HCEC 1CT (cell line): Measurements from ENCODE around the gene GYS1.
A peak's percentile ranks its signal among the peaks of the same experiment; 100 is the strongest.
"Not testable (repeated sequence)": the region's sequence is repeated elsewhere in the genome, so short reads cannot be mapped to it uniquely, and the experiment has no call there.

Source experiments
- DNase-seq: peaks from one replicate; pipeline ENCODE4 v3.0.0-alpha.2; 2017

Gene GYS1

DNA sequence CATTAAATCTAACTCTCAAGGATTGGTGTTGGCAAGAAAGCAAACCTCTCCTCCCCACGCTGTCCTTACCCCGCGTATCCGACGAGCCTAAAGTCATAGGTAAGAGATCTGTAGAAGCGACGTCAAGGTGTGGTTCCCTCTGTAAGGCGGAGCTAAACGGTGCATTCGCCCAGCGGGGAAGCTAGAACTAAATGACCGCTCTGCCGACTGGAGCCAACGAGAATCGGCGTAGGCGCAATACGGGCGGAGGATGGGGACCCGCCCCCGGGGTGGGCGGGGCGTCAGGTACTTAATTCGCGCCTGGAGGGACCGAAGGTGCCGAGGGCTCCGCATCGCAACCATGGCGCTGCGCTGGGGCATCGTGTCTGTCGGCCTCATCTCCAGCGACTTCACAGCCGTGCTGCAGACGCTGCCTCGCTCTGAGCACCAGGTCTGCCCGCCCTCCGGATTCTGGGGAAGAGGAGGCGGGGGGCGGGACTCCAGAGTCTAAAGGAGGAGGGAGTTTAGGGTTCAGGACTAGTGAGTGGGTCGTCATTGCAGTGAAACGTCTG is 59.7 kb downstream of the GYS1 start, which contains the start of gene DHDH:
Gene DHDH (plus strand): TSS at position 318 of the 551 bp plus-strand sequence. CDS start 23 bp downstream, at position 341.
- peak; percentile 23 for DNase-seq

DNA sequence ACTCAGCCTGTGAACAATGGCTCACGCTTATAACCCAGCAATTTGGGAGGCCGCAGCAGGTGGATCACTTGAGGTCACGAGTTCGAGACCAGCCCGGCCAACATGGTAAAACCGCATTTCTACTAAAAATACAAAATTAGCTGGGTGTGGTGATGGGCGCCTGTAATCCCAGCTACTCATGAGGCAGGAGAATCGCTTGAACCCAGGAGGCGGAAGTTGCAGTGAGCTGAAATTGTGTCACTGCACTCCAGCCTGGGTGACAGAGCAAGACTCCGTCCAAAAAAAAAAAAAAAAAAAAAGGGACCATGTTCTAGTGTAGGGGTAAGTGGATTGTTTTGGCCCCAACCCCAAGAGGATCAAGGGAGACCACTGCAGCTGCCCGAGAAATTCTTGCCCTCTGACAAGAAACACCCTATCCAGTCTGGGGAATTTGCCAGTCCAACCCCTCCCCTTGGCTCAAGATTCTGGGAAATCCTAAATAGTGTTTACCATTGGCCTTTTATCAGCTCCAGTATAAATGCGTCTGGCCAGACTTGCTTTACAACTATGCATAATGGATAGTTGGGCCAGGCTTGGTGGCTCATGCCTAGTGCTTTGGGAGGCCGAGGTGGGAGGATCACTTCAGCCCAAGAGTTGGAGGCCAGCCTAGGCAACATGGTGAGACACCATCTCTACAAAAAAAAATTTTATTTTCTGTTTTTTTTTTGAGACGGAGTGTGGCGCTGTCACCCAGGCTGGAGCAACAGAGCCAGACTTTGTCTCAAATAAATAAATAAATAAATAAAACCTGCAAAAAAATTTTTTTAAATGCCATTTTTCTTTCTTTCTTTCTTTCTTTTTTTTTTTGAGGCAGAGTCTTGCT is 64.7 kb downstream of the GYS1 start:
- peak; percentile 4 for DNase-seq

DNA sequence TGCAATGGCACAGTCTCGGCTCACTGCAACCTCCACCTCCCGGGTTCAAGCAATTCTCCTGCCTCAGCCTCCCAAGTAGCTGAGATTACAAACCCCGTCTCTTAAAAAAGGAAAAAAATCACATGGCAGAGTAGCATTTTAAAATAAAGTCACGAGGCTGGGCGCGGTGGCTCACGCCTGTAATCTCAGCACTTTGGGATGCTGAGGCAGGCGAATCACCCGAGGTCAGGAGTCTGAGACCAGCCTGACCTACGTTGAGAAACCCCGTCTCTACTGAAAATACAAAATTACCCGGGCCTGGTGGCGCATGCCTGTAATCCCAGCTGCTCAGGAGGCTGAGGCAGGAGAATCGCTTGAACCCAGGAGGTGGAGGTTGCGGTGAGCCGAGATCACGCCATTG is 65.4 kb downstream of the GYS1 start:
- DNase-seq = not testable (repeated sequence)

DNA sequence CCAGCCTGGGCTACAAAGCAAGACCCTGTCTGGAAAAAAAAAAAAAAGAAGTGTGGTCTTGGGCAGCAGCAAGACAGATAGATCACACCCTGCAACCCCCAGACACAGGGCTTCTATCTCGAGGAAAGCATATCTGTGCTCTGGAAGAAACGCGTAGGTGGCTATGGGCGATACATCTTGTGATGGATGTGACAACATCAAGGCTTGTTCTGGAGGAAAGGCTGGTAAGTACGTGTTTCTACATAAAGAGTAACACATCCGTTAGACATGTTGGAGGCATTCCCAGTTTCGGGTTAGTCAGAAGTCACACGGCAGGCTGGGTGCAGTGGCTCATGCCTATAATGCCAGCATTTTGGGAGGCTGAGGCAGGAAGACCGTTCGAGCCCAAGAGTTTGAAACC is 66.2 kb downstream of the GYS1 start:
- peak; percentile 98 for DNase-seq

DNA sequence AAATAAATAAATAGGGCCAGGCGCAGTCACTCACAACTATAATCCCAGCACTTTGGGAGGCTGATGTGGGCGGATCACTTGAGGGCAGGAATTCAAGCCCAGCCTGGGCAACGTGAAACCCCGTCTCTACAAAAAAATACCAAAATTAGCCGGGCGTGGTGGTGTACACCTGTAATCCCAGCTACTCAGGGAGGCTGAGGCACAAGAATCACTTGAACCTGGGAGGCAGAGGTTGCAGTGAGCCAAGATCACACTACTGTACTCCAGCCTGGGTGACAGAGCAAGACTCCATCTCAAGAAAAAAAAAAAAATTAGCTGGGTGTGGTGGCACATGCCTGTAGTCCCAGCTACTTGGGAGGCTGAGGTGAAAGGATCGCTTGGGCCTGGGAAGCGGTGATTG is 67.2 kb downstream of the GYS1 start:
- not testable (repeated sequence) for DNase-seq

DNA sequence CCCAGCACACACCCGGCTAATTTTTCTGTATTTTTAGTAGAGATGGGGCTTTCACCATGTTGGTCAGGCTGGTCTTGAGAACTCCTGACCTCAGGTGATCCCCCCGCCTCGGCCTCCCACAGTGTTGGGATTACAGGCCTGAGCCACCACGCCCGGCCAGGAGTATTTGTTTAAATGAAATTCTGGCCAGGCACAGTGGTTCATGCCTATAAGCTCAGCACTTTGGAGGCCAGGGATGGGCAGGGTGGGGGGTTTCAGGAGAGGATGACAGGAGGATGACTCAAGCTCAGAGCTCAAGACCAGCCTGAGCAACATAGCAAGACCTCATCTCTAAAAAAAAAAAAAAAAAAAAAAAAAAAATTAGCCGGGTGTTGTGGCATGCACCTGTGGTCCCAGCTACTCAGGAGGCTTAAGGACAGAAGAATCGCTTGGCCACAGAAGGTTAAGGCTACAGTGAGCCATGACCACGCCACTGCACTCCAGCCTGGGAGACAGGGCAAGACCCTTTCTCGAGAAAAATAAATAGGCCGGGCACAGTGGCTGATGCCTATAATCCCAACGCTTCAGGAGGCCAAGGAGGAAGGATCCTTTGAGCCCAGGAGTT is 67.8 kb downstream of the GYS1 start:
- DNase-seq = peak; percentile 82

DNA sequence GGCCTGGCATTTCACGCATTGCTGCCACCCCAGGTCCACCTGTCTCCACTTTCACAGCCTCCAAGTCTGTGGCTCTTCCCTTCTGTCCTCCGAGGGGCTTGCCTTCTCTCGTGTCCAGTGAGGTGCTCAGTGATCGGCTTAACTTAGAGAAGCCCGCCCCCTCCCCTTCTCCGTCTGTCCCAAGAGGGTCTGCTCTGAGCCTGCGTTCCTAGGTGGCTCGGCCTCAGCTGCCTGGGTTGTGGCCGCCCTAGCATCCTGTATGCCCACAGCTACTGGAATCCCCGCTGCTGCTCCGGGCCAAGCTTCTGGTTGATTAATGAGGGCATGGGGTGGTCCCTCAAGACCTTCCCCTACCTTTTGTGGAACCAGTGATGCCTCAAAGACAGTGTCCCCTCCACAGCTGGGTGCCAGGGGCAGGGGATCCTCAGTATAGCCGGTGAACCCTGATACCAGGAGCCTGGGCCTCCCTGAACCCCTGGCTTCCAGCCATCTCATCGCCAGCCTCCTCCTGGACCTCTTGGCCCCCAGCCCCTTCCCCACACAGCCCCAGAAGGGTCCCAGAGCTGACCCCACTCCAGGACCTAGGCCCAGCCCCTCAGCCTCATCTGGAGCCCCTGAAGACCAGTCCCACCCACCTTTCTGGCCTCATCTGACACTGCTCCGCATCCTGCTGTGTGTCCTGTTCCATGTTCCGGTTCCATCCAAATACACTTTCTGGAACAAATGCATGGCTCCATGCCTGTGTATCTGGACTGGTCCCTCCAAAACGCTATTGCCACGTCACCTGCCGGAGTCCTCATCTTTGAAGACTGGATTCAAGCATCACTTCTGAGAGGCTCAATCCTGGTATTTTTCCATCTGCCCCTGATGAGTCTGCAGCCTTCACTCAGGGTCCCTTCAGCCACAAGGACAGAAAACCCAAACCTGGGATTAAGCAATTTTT is 70.3 kb downstream of the GYS1 start:
- no peak for DNase-seq

DNA sequence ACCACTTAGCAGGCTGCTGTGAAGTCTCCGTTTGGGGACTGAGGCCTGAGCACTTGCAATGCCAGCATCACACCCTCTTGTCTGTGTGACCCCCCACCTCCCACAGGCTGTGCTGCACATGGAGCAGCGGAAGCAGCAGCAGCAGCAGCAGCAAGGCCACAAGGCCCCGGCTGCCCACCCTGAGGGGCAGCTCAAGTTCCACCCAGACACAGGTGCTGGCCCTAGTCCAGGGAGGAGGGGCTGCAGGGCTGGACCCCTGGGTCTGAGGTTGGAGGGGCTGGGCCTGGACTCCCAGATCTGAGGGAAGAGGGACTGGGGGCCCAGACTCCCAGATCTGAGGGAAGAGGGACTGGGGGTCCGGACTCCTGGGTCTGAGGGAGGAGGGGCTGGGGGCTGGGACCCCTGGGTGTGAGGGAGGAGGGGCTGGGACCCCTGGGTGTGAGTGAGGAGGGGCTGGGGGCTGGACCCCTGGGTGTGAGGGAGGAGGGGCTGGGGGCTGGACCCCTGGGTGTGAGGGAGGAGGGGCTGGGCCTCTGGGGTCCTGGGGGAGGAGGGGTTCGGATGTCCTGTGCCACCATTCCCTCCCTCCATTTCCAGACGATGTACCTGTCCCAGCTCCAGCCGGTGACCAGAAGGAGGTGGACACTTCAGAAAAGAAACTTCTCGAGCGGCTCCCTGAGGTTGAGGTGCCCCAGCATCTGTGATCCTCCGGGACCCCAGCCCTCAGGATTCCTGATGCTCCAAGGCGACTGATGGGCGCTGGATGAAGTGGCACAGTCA is 71.2 kb downstream of the GYS1 start:
- DNase-seq = no peak

DNA sequence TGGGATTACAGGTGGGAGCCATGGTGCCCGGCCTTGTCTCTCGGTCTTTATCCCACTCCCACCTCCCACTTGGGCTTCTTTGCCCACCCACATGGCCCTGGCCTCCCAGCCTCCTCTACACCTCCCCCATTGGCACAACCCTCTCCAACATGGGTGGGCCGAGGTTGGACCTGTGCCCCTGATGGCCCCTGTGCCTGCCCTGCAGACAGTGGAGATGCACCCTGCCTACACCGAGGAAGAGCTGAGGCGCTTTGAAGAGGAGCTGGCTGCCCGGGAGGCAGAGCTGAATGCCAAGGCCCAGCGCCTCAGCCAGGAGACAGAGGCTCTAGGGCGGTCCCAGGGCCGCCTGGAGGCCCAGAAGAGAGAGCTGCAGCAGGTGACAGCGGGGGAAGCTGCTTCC is 72.2 kb downstream of the GYS1 start:
- no peak for DNase-seq

DNA sequence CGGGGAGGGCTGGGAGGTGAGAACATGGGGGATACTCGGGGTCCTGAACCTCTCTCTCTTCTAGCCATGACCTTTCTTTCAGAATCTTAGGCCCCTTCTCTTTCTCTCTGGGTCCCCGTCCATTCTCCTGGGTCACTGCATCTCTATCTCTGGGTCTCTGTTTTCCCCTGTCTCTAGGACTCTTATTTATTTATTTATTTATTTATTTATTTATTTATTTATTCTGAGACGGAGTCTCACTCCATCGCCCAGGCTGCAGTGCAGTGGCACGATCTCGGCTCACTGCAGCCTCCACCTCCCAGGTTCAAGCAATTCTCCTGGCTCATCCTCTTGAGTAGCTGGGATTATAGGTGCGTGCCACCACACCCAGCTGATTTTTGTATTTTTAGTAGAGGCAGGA is 73.8 kb downstream of the GYS1 start:
- DNase-seq = not testable (repeated sequence)

DNA sequence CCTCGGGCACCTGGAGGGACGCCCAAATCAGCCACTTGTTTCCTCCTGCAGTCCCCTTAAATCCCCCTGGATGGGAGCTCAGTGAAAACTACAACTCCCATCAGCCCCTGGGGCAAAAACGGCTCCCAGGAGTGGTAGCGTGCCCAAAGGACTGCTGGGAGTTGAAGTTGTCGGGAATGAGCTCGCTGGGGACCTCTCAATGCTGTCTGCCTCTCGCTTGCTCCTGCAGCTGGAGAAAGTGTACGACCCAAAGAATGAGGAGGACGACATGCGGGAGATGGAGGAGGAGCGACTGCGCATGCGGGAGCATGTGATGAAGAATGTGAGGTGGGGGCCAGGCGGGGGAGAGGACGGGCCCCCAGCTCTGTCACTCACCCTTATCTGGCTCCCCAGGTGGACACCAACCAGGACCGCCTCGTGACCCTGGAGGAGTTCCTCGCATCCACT is 74.3 kb downstream of the GYS1 start:
- DNase-seq = no peak
